ENCODE measurements around the gene KLHL29. TPM values are rescaled to one million over a fixed set of nuclear protein-coding genes. Genes with fewer than 3 reads are reported as not detected.

The KLHL29 gene
- total and polyA plus RNA-seq, 10 of the 15 experiments (the other 5 are each of a cell fraction or from before 2014, with no cell fraction given) = 1.4 to 19.5 (median 6.1) TPM

DNA sequence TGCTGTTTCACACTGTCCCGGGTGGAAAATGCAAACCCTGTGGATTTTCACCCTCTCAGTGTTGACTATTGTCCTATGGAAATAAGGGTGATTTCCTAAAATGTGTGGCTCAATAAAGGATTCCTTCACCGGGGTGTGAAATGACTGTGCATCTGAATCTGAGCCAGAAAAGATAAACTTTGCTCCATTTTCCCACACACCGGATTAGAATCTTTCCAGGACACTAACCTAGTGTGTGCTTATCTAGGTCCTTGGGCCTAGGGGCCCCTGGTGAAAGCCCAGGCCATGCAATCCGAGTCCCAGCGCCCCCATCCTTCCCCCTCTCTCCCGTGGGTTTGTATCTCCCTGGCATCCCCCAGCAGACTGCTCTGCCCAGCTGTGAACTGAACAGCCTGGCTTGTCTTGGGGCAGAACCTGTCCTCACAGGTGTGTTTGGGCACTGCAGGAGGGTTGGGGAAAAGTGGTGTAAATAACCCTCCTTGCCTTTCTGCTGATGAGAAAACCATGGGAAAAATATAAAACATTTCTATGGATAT is 17.3 kb downstream of the KLHL29 start:
- Histone ChIP-seq H2AFZ (ENCODE audit: control insufficient read depth, low read depth, low read length) (no peak overlapping the region), H3K27me3 (replicated peaks in 1 of 2; ENCODE audit: control insufficient read depth in 2 of 2, insufficient read depth in 2 of 2, low read length in 1 of 2) (no peaks in the 10 kb centered on the region), H3K4me1 (ENCODE audit: control insufficient read depth, insufficient read depth, low read length) (peaks cover 24% of the 10 kb centered on the region), H3K27ac (ENCODE audit: control insufficient read depth, insufficient read depth) (no peak overlapping the region), H4K20me1 (ENCODE audit: control insufficient read depth, insufficient read depth) (no peaks in the 10 kb centered on the region), H3K9me3 (replicated peaks; ENCODE audit: control insufficient read depth, insufficient read depth, low read length) (no peaks in the 10 kb centered on the region), H3K79me2 (ENCODE audit: control insufficient read depth, insufficient read depth, low read length) (peaks cover 7% of the 10 kb centered on the region), H3K36me3 (ENCODE audit: control insufficient read depth in 2 of 2, insufficient read depth in 2 of 2, low read length in 1 of 2) (no peaks in the 10 kb centered on the region), H3K9ac (ENCODE audit: control insufficient read depth, insufficient read depth, low read length) (no peak overlapping the region), H3K4me3 (no peak overlapping the region), H3K4me2 (ENCODE audit: control insufficient read depth, insufficient read depth) (no peak overlapping the region)
- ChIA-PET POLR2A (interaction anchor here (0.5 to 1.5 kb wide), 2 partner anchors 29 to 48 kb away, joined by 3 to 8 read pairs; no protein-coding TSS in a partner anchor), RAD21 (ENCODE audit: unreplicated experiment) (no interaction called here), SMC1A (ENCODE audit: uncharacterized antibody, unreplicated experiment) (interaction anchor here (0.6 to 2.6 kb wide), 2 partner anchors 28 to 250 kb away, joined by 4 to 14 read pairs; no protein-coding TSS in a partner anchor), CTCF (interaction anchor here (0.6 to 1.3 kb wide), 2 partner anchors 89 to 1378 kb away, joined by 3 to 4 read pairs; no protein-coding TSS in a partner anchor)
- in situ Hi-C loops (cut with MboI) (no loop called here), intact Hi-C loops (cut with micrococcal nuclease; ENCODE audit: unreplicated experiment) (loop anchor here (5.0 kb wide), 2 partner anchors 50 to 205 kb away; no protein-coding TSS in a partner anchor)
- TF ChIP-seq TCF7 (IDR thresholded peaks at IDR 0.05; ENCODE audit: borderline replicate concordance) (no peak), ZNF384 (IDR thresholded peaks at IDR 0.05; ENCODE audit: borderline replicate concordance, low read depth, low read length) (no peak), IRF4 (IDR thresholded peaks at IDR 0.05; ENCODE audit: low read depth, low read length) (no peak), NFYA (IDR thresholded peaks at IDR 0.05; ENCODE audit: borderline replicate concordance, low read depth, low read length) (no peak), NR2C2 (IDR thresholded peaks at IDR 0.05; ENCODE audit: borderline replicate concordance, control insufficient read depth, insufficient read length, low read depth) (no peak), FOXM1 (IDR thresholded peaks at IDR 0.05; ENCODE audit: low read depth, low read length) (no peak), TCF3 (IDR thresholded peaks at IDR 0.05; ENCODE audit: borderline replicate concordance, insufficient read depth, low read depth, low read length) (no peak), STAT1 (conservative IDR thresholded peaks at IDR 0.05) (no peak)
- TF ChIP-seq, protein P1, sequence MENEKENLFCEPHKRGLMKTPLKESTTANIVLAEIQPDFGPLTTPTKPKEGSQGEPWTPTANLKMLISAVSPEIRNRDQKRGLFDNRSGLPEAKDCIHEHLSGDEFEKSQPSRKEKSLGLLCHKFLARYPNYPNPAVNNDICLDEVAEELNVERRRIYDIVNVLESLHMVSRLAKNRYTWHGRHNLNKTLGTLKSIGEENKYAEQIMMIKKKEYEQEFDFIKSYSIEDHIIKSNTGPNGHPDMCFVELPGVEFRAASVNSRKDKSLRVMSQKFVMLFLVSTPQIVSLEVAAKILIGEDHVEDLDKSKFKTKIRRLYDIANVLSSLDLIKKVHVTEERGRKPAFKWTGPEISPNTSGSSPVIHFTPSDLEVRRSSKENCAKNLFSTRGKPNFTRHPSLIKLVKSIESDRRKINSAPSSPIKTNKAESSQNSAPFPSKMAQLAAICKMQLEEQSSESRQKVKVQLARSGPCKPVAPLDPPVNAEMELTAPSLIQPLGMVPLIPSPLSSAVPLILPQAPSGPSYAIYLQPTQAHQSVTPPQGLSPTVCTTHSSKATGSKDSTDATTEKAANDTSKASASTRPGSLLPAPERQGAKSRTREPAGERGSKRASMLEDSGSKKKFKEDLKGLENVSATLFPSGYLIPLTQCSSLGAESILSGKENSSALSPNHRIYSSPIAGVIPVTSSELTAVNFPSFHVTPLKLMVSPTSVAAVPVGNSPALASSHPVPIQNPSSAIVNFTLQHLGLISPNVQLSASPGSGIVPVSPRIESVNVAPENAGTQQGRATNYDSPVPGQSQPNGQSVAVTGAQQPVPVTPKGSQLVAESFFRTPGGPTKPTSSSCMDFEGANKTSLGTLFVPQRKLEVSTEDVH (IDR thresholded peaks at IDR 0.05; ENCODE audit: low read depth, partially characterized antibody) = no peak
- TF ChIP-seq, protein P2, sequence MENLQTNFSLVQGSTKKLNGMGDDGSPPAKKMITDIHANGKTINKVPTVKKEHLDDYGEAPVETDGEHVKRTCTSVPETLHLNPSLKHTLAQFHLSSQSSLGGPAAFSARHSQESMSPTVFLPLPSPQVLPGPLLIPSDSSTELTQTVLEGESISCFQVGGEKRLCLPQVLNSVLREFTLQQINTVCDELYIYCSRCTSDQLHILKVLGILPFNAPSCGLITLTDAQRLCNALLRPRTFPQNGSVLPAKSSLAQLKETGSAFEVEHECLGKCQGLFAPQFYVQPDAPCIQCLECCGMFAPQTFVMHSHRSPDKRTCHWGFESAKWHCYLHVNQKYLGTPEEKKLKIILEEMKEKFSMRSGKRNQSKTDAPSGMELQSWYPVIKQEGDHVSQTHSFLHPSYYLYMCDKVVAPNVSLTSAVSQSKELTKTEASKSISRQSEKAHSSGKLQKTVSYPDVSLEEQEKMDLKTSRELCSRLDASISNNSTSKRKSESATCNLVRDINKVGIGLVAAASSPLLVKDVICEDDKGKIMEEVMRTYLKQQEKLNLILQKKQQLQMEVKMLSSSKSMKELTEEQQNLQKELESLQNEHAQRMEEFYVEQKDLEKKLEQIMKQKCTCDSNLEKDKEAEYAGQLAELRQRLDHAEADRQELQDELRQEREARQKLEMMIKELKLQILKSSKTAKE (IDR thresholded peaks at IDR 0.05; ENCODE audit: low read depth, poor library complexity, severe bottlenecking) = no peak
- FAIRE-seq (no peak), DNase-seq (ENCODE audit: low read depth, low spot score) (no peak), ATAC-seq (no peak)
- 83% methylated on average over 6 of the region's 6 CpGs for WGBS (ENCODE audit: insufficient coverage, insufficient replicate concordance, low lambda C conversion rate, missing lambda C conversion rate)
- no TSS peak for BruUV-seq (replicated peaks)
